Loucy (cell line): ENCODE data around the gene GNA15.
A peak's percentile ranks its signal among the peaks of the same experiment; 100 is the strongest.

Experiments used
- H2AFZ ChIP-seq: fragments of 200-600 bp; sonication (generic); 2 replicates; pipeline ENCODE4 v1.6.0; 2016; ENCODE audit warnings: antibody characterized with exemption, mild to moderate bottlenecking, low read length, moderate library complexity
- H3F3A ChIP-seq: fragments of 200-600 bp; 2 replicates; pipeline ENCODE4 v1.6.0; 2016; ENCODE audit warnings: antibody characterized with exemption, low read depth, mild to moderate bottlenecking
- H3K27me3 ChIP-seq: fragments of 200-600 bp; sonication (generic); 2 replicates; pipeline ENCODE4 v1.6.1; 2014; ENCODE audit warnings: low read length, mild to moderate bottlenecking; ENCODE audit not compliant: insufficient read depth, poor library complexity, severe bottlenecking
- H3K36me3 ChIP-seq: fragments of 200-600 bp; sonication (generic); 2 replicates; pipeline ENCODE4 v1.6.1; 2016; ENCODE audit warnings: low read length; ENCODE audit not compliant: insufficient read depth
- H3K4me1 ChIP-seq: fragments of 200-600 bp; sonication (generic); 2 replicates; pipeline ENCODE4 v1.5.1; 2014; ENCODE audit warnings: low read length, mild to moderate bottlenecking; ENCODE audit not compliant: insufficient read depth, poor library complexity, severe bottlenecking
- H3K4me2 ChIP-seq: fragments of 200-600 bp; sonication (generic); 2 replicates; pipeline ENCODE4 v1.6.0; 2014; ENCODE audit warnings: antibody characterized with exemption, low read length, low read depth, mild to moderate bottlenecking; ENCODE audit not compliant: poor library complexity, severe bottlenecking
- H3K4me3 ChIP-seq: fragments of 200-600 bp; sonication (generic); 2 replicates; pipeline ENCODE4 v1.5.1; 2014; ENCODE audit warnings: low read length, mild to moderate bottlenecking, mixed read lengths; ENCODE audit not compliant: poor library complexity, severe bottlenecking
- H3K79me2 ChIP-seq: fragments of 200-600 bp; sonication (generic); 2 replicates; pipeline ENCODE4 v1.6.1; 2014; ENCODE audit warnings: low read length; ENCODE audit not compliant: insufficient read depth
- H3K9ac ChIP-seq: fragments of 200-600 bp; sonication (generic); 2 replicates; pipeline ENCODE4 v1.6.0; 2014; ENCODE audit warnings: mild to moderate bottlenecking, low read depth, low read length, moderate library complexity; ENCODE audit not compliant: poor library complexity, severe bottlenecking
- H3K9me2 ChIP-seq: fragments of 200-600 bp; sonication (generic); replicated peaks from 2 replicates; pipeline ENCODE4 v1.6.1; 2016; ENCODE audit warnings: low read depth, low read length, mixed read lengths
- H3K9me3 ChIP-seq: fragments of 200-600 bp; sonication (generic); 2 replicates; pipeline ENCODE4 v1.6.1; 2014; ENCODE audit warnings: mild to moderate bottlenecking, antibody characterized with exemption, low read length, low read depth; ENCODE audit not compliant: insufficient read depth
- H4K20me1 ChIP-seq: fragments of 200-600 bp; sonication (generic); 2 replicates; pipeline ENCODE4 v1.6.0; 2014; ENCODE audit warnings: antibody characterized with exemption, low read length, mild to moderate bottlenecking; ENCODE audit not compliant: insufficient read depth, poor library complexity, severe bottlenecking
- EZH2phosphoT487 ChIP-seq: fragments of 200-600 bp; IDR thresholded peaks from 2 replicates; pipeline ENCODE4 v1.6.1; 2018; ENCODE audit warnings: antibody characterized with exemption, mild to moderate bottlenecking, moderate library complexity, borderline replicate concordance
- TF ChIP-seq, protein P1 (sequence below): fragments of 200-600 bp; sonication (generic); conservative IDR thresholded peaks from 2 replicates; pipeline ENCODE4 v1.5.1; 2014; ENCODE audit warnings: mild to moderate bottlenecking, antibody characterized with exemption, low read length

The GNA15 gene

DNA sequence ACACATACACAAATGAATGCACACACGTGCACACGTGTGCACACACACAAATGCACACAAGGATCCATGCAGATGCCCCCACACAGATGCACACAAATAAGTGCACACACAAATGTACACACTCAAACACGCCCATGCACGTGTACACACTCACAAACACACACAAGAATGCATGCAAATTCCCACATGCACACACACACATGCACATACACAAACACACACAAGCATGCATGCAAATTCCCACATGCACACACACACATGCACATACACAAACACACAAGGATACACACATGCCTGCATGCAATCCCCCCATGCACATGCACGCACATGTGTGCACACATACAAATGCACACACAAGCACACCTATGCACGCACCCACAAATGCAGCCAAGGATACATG lies 13.3 kb downstream of the GNA15 start:
- H4K20me1 ChIP-seq: peaks cover 83% of the 10 kb centered on the region
- no peak overlapping the region for H2AFZ ChIP-seq
- H3K9me2 ChIP-seq: no peaks in the 10 kb centered on the region
- peaks cover 74% of the 10 kb centered on the region for H3K36me3 ChIP-seq
- H3K27me3 ChIP-seq: no peaks in the 10 kb centered on the region
- H3K4me2 ChIP-seq: peak overlapping the region; percentile 37
- H3K9ac ChIP-seq: no peak overlapping the region
- H3K9me3 ChIP-seq: no peaks in the 10 kb centered on the region
- H3F3A ChIP-seq: 0 out of 2 replicates have a peak, but pooled peaks cover 2% of the 10 kb centered on the region
- no peak overlapping the region for H3K4me3 ChIP-seq
- peaks cover 98% of the 10 kb centered on the region for H3K79me2 ChIP-seq
- TF ChIP-seq, protein P1, sequence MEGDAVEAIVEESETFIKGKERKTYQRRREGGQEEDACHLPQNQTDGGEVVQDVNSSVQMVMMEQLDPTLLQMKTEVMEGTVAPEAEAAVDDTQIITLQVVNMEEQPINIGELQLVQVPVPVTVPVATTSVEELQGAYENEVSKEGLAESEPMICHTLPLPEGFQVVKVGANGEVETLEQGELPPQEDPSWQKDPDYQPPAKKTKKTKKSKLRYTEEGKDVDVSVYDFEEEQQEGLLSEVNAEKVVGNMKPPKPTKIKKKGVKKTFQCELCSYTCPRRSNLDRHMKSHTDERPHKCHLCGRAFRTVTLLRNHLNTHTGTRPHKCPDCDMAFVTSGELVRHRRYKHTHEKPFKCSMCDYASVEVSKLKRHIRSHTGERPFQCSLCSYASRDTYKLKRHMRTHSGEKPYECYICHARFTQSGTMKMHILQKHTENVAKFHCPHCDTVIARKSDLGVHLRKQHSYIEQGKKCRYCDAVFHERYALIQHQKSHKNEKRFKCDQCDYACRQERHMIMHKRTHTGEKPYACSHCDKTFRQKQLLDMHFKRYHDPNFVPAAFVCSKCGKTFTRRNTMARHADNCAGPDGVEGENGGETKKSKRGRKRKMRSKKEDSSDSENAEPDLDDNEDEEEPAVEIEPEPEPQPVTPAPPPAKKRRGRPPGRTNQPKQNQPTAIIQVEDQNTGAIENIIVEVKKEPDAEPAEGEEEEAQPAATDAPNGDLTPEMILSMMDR: no peak
- no peak for TF ChIP-seq EZH2phosphoT487
- peaks cover 39% of the 10 kb centered on the region for H3K4me1 ChIP-seq

DNA sequence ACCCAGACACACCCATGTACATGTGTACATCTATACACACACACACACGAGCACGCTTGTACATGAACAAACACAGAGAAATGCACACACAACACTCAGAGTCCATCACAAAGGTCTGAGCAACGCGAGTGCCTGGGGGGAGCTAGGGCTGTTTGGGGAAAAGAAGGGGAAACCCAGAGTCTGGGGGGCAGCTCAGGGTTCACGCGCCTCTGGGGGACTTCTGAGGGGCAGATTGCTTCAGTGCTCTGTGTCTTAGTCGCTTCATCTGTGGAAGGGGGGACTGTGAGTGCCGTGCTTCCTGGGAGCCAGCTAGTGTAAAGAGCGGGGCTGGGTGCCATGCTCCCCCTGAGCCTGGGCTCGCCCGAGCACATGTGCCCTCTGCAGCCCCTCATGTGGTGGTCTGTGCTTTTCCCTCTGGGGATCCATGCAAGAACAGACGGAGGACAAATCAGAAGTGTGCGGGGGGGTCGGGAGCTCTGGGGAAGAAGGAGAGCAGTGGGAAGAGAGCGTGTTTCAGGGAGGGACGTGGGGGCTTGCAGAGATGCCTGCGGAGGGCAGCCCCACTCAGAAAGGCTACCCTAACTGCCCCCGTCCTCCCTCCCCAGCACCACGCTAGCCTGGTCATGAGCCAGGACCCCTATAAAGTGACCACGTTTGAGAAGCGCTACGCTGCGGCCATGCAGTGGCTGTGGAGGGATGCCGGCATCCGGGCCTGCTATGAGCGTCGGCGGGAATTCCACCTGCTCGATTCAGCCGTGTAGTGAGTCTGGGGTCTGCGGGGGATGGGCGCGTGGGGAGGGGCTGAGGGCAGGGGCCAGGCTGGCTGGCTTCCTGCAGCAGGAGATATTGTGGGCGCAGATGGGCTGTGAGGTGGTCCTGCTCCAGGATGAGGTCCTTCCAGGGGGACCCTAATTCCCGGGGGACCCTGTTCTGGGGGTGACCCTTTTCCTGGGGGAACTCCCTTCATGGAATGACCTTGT lies 14.0 kb downstream of the GNA15 start:
- no peaks in the 10 kb centered on the region for H3K9me3 ChIP-seq
- peaks cover 99% of the 10 kb centered on the region for H3K79me2 ChIP-seq
- no peaks in the 10 kb centered on the region for H3F3A ChIP-seq
- no peak overlapping the region for H2AFZ ChIP-seq
- peaks cover 79% of the 10 kb centered on the region for H3K36me3 ChIP-seq
- no peaks in the 10 kb centered on the region for H3K27me3 ChIP-seq
- no peak overlapping the region for H3K4me3 ChIP-seq
- H3K9ac ChIP-seq: peak overlapping the region; percentile 13
- no peak for TF ChIP-seq EZH2phosphoT487
- TF ChIP-seq, protein P1: no peak
- H3K4me1 ChIP-seq: peaks cover 45% of the 10 kb centered on the region
- peak overlapping the region; percentile 45 for H3K4me2 ChIP-seq
- H4K20me1 ChIP-seq: peaks cover 79% of the 10 kb centered on the region
- no peaks in the 10 kb centered on the region for H3K9me2 ChIP-seq

DNA sequence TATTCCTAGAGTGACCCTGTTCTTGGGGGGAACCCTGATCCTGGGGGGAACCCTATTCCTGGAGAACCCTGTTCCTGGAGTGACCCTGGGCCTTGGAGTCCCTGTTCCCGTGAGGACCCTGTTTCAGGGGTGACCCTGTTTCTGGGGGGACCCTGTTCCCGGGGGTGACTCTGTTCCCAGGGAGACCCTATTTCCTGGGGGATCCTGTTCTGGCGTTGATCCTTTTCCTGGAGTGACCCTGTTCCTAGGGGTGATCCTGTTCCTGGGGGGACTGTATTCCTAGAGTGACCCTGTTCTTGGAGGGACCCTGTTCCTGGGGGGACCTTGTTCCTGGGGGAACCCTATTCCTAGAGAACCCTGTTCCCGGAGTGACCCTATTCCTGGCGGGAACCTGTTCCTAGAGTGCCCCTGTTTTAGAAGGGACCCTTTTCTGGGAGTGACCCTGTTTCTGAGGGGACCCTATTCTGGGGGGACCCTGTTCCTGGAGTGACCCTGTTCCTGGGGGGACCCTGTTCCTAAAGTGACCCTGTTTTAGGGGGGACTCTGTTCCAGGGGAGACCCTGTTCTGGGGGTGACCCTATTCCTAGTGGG lies 15.0 kb downstream of the GNA15 start:
- Histone ChIP-seq H3K4me2 (peak overlapping the region; percentile 45), H3K9ac (peak overlapping the region; percentile 13), H2AFZ (no peak overlapping the region), H3K79me2 (peaks cover 96% of the 10 kb centered on the region), H3K36me3 (peaks cover 86% of the 10 kb centered on the region), H3K27me3 (no peaks in the 10 kb centered on the region), H3F3A (no peaks in the 10 kb centered on the region), H4K20me1 (peaks cover 78% of the 10 kb centered on the region), H3K4me1 (peaks cover 53% of the 10 kb centered on the region), H3K9me3 (no peaks in the 10 kb centered on the region), H3K4me3 (no peak overlapping the region), H3K9me2 (no peaks in the 10 kb centered on the region)
- TF ChIP-seq EZH2phosphoT487: no peak
- TF ChIP-seq, protein P1: no peak
